ENCODE measurements around the gene ZCCHC14.

GRCh38 chr16:87491522-87492290 is 1.1 kb downstream of the ZCCHC14 start:
- TF ChIP-seq CTCF (IDR thresholded peaks at IDR 0.05) (no peak), POLR2A (IDR thresholded peaks at IDR 0.05) (no peak)
